Measurements from ENCODE around the gene IDH1.
A peak's percentile ranks its signal among the peaks of the same experiment; 100 is the strongest.

IDH1 gene

GRCh38 chr2:208250388-208250787 is 4.5 kb downstream of the IDH1 start:
- H3K9ac ChIP-seq (ENCODE audit: low read length in 5 of 5), result peak overlapping the region in 1 of 5 donors; percentile 21
- H3K27ac ChIP-seq (ENCODE audit: low read depth, low read length), result peak overlapping the region; percentile 93

GRCh38 chr2:208249296-208249695 is 5.6 kb downstream of the IDH1 start:
- H3K4me3 ChIP-seq (ENCODE audit: low read depth in 1 of 5, low read length in 5 of 5), result no peak overlapping the region
- no peak overlapping the region for H3K9ac ChIP-seq (ENCODE audit: low read length in 5 of 5)
- no peaks in the 10 kb centered on the region for H3K27me3 ChIP-seq (ENCODE audit: control insufficient read depth in 5 of 5, insufficient read depth in 4 of 5, low read length in 5 of 5)
- H3K36me3 ChIP-seq (ENCODE audit: control insufficient read depth in 5 of 5, insufficient read depth in 5 of 5, low read length in 5 of 5), result peaks cover 14 to 48% (median 34%) of the 10 kb centered on the region in 5 donors
- H3K27ac ChIP-seq (ENCODE audit: low read depth, low read length), result peak overlapping the region; percentile 93
- H3K9me3 ChIP-seq (ENCODE audit: control insufficient read depth in 5 of 5, low read length in 5 of 5), result no peaks in the 10 kb centered on the region
- peaks cover 3 to 87% (median 69%) of the 10 kb centered on the region in 5 donors for H3K4me1 ChIP-seq (ENCODE audit: control insufficient read depth in 5 of 5, insufficient read depth in 5 of 5, low read length in 5 of 5)

More at GRCh38 chr2:208250388-208250787, 4.5 kb downstream of the IDH1 start:
- Histone ChIP-seq H3K4me3 (ENCODE audit: low read depth in 1 of 5, low read length in 5 of 5) (no peak overlapping the region), H3K27me3 (ENCODE audit: control insufficient read depth in 5 of 5, insufficient read depth in 4 of 5, low read length in 5 of 5) (no peaks in the 10 kb centered on the region), H3K36me3 (ENCODE audit: control insufficient read depth in 5 of 5, insufficient read depth in 5 of 5, low read length in 5 of 5) (peaks cover 8 to 41% (median 27%) of the 10 kb centered on the region in 5 donors), H3K4me1 (ENCODE audit: control insufficient read depth in 5 of 5, insufficient read depth in 5 of 5, low read length in 5 of 5) (peaks cover 3 to 86% (median 71%) of the 10 kb centered on the region in 5 donors), H3K9me3 (ENCODE audit: control insufficient read depth in 5 of 5, low read length in 5 of 5) (no peaks in the 10 kb centered on the region)

GRCh38 chr2:208248601-208249000 is 6.3 kb downstream of the IDH1 start:
- H3K4me3 ChIP-seq (ENCODE audit: low read depth in 1 of 5, low read length in 5 of 5), result no peak overlapping the region
- H3K4me1 ChIP-seq (ENCODE audit: control insufficient read depth in 5 of 5, insufficient read depth in 5 of 5, low read length in 5 of 5), result peaks cover under 1 to 90% (median 68%) of the 10 kb centered on the region in 5 donors
- H3K9me3 ChIP-seq (ENCODE audit: control insufficient read depth in 5 of 5, low read length in 5 of 5), result no peaks in the 10 kb centered on the region
- no peaks in the 10 kb centered on the region for H3K27me3 ChIP-seq (ENCODE audit: control insufficient read depth in 5 of 5, insufficient read depth in 4 of 5, low read length in 5 of 5)
- H3K9ac ChIP-seq (ENCODE audit: low read length in 5 of 5), result no peak overlapping the region
- H3K27ac ChIP-seq (ENCODE audit: low read depth, low read length), result peak overlapping the region; percentile 93
- peaks cover 18 to 53% (median 37%) of the 10 kb centered on the region in 5 donors for H3K36me3 ChIP-seq (ENCODE audit: control insufficient read depth in 5 of 5, insufficient read depth in 5 of 5, low read length in 5 of 5)

- Histone ChIP-seq H3K36me3 (ENCODE audit: control insufficient read depth in 5 of 5, insufficient read depth in 5 of 5, low read length in 5 of 5) (peaks cover 36 to 69% (median 48%) of the 10 kb centered on the region in 5 donors), H3K4me3 (ENCODE audit: low read depth in 1 of 5, low read length in 5 of 5) (no peak overlapping the region), H3K27me3 (ENCODE audit: control insufficient read depth in 5 of 5, insufficient read depth in 4 of 5, low read length in 5 of 5) (no peaks in the 10 kb centered on the region), H3K9ac (ENCODE audit: low read length in 5 of 5) (no peak overlapping the region), H3K9me3 (ENCODE audit: control insufficient read depth in 5 of 5, low read length in 5 of 5) (no peaks in the 10 kb centered on the region), H3K27ac (ENCODE audit: low read depth, low read length) (peak overlapping the region; percentile 93), H3K4me1 (ENCODE audit: control insufficient read depth in 5 of 5, insufficient read depth in 5 of 5, low read length in 5 of 5) (peaks cover 0 to 64% (median 46%) of the 10 kb centered on the region in 5 donors)
Observed at GRCh38 chr2:208245746-208246145, 9.1 kb downstream of the IDH1 start.

GRCh38 chr2:208244422-208244821 is 10.4 kb downstream of the IDH1 start:
- Histone ChIP-seq H3K9me3 (ENCODE audit: control insufficient read depth in 5 of 5, low read length in 5 of 5) (no peaks in the 10 kb centered on the region), H3K9ac (ENCODE audit: low read length in 5 of 5) (no peak overlapping the region), H3K27me3 (ENCODE audit: control insufficient read depth in 5 of 5, insufficient read depth in 4 of 5, low read length in 5 of 5) (no peaks in the 10 kb centered on the region), H3K4me3 (ENCODE audit: low read depth in 1 of 5, low read length in 5 of 5) (no peak overlapping the region), H3K36me3 (ENCODE audit: control insufficient read depth in 5 of 5, insufficient read depth in 5 of 5, low read length in 5 of 5) (peaks cover 47 to 76% (median 58%) of the 10 kb centered on the region in 5 donors), H3K27ac (ENCODE audit: low read depth, low read length) (peak overlapping the region; percentile 48), H3K4me1 (ENCODE audit: control insufficient read depth in 5 of 5, insufficient read depth in 5 of 5, low read length in 5 of 5) (peaks cover 0 to 51% (median 36%) of the 10 kb centered on the region in 5 donors)

- Histone ChIP-seq H3K27me3 (ENCODE audit: control insufficient read depth in 5 of 5, insufficient read depth in 4 of 5, low read length in 5 of 5) (no peaks in the 10 kb centered on the region), H3K9me3 (ENCODE audit: control insufficient read depth in 5 of 5, low read length in 5 of 5) (no peaks in the 10 kb centered on the region), H3K4me1 (ENCODE audit: control insufficient read depth in 5 of 5, insufficient read depth in 5 of 5, low read length in 5 of 5) (peaks cover 0 to 15% (median 13%) of the 10 kb centered on the region in 5 donors), H3K36me3 (ENCODE audit: control insufficient read depth in 5 of 5, insufficient read depth in 5 of 5, low read length in 5 of 5) (peaks cover 54 to 86% (median 70%) of the 10 kb centered on the region in 5 donors), H3K9ac (ENCODE audit: low read length in 5 of 5) (no peak overlapping the region), H3K4me3 (ENCODE audit: low read depth in 1 of 5, low read length in 5 of 5) (no peak overlapping the region), H3K27ac (ENCODE audit: low read depth, low read length) (no peak overlapping the region)
Observed at GRCh38 chr2:208240619-208241209, 14.2 kb downstream of the IDH1 start.

GRCh38 chr2:208239770-208240493 is 14.9 kb downstream of the IDH1 start:
- Histone ChIP-seq H3K9ac (ENCODE audit: low read length in 5 of 5) (no peak overlapping the region), H3K27me3 (ENCODE audit: control insufficient read depth in 5 of 5, insufficient read depth in 4 of 5, low read length in 5 of 5) (no peaks in the 10 kb centered on the region), H3K27ac (ENCODE audit: low read depth, low read length) (no peak overlapping the region), H3K9me3 (ENCODE audit: control insufficient read depth in 5 of 5, low read length in 5 of 5) (no peaks in the 10 kb centered on the region), H3K4me1 (ENCODE audit: control insufficient read depth in 5 of 5, insufficient read depth in 5 of 5, low read length in 5 of 5) (peaks cover 0 to 13% (median 10%) of the 10 kb centered on the region in 5 donors), H3K36me3 (ENCODE audit: control insufficient read depth in 5 of 5, insufficient read depth in 5 of 5, low read length in 5 of 5) (peaks cover 56 to 87% (median 71%) of the 10 kb centered on the region in 5 donors), H3K4me3 (ENCODE audit: low read depth in 1 of 5, low read length in 5 of 5) (no peak overlapping the region)

- Histone ChIP-seq H3K27ac (ENCODE audit: low read depth, low read length) (no peak overlapping the region), H3K36me3 (ENCODE audit: control insufficient read depth in 5 of 5, insufficient read depth in 5 of 5, low read length in 5 of 5) (peaks cover 36 to 54% (median 46%) of the 10 kb centered on the region in 5 donors), H3K4me3 (ENCODE audit: low read depth in 1 of 5, low read length in 5 of 5) (no peak overlapping the region), H3K9ac (ENCODE audit: low read length in 5 of 5) (no peak overlapping the region), H3K9me3 (ENCODE audit: control insufficient read depth in 5 of 5, low read length in 5 of 5) (peaks cover 0 to 9% (median 6%) of the 10 kb centered on the region in 5 donors), H3K4me1 (ENCODE audit: control insufficient read depth in 5 of 5, insufficient read depth in 5 of 5, low read length in 5 of 5) (no peaks in the 10 kb centered on the region), H3K27me3 (ENCODE audit: control insufficient read depth in 5 of 5, insufficient read depth in 4 of 5, low read length in 5 of 5) (no peaks in the 10 kb centered on the region)
Observed at GRCh38 chr2:208235860-208236259, 19.0 kb downstream of the IDH1 start.

- H3K4me1 ChIP-seq (ENCODE audit: control insufficient read depth in 5 of 5, insufficient read depth in 5 of 5, low read length in 5 of 5), result no peaks in the 10 kb centered on the region
- no peaks in the 10 kb centered on the region for H3K27me3 ChIP-seq (ENCODE audit: control insufficient read depth in 5 of 5, insufficient read depth in 4 of 5, low read length in 5 of 5)
- H3K36me3 ChIP-seq (ENCODE audit: control insufficient read depth in 5 of 5, insufficient read depth in 5 of 5, low read length in 5 of 5), result peaks cover 26 to 44% (median 37%) of the 10 kb centered on the region in 5 donors
- H3K9ac ChIP-seq (ENCODE audit: low read length in 5 of 5), result no peak overlapping the region
- no peak overlapping the region for H3K4me3 ChIP-seq (ENCODE audit: low read depth in 1 of 5, low read length in 5 of 5)
- H3K9me3 ChIP-seq (ENCODE audit: control insufficient read depth in 5 of 5, low read length in 5 of 5), result peaks cover 0 to 9% (median 6%) of the 10 kb centered on the region in 5 donors
- H3K27ac ChIP-seq (ENCODE audit: low read depth, low read length), result no peak overlapping the region
Observed at GRCh38 chr2:208234786-208235185, 20.1 kb downstream of the IDH1 start.

- Histone ChIP-seq H3K27ac (ENCODE audit: low read depth, low read length) (no peak overlapping the region), H3K4me1 (ENCODE audit: control insufficient read depth in 5 of 5, insufficient read depth in 5 of 5, low read length in 5 of 5) (no peaks in the 10 kb centered on the region), H3K9me3 (ENCODE audit: control insufficient read depth in 5 of 5, low read length in 5 of 5) (peaks cover 0 to 9% (median 6%) of the 10 kb centered on the region in 5 donors), H3K27me3 (ENCODE audit: control insufficient read depth in 5 of 5, insufficient read depth in 4 of 5, low read length in 5 of 5) (no peaks in the 10 kb centered on the region), H3K4me3 (ENCODE audit: low read depth in 1 of 5, low read length in 5 of 5) (no peak overlapping the region), H3K9ac (ENCODE audit: low read length in 5 of 5) (no peak overlapping the region), H3K36me3 (ENCODE audit: control insufficient read depth in 5 of 5, insufficient read depth in 5 of 5, low read length in 5 of 5) (no peaks in the 10 kb centered on the region)
Observed at GRCh38 chr2:208228476-208228875, 26.4 kb downstream of the IDH1 start.

Data from subcutaneous abdominal adipose tissue (tissue), 5 donors.